GM12801 (cell line): ENCODE measurements around the gene TRIM69.

Experiments used
- TF ChIP-seq, protein P1 (sequence below): IDR thresholded peaks from one replicate; pipeline ENCODE4 v1.5.1; 2011; ENCODE audit warnings: control low read depth; ENCODE audit not compliant: insufficient read length; ENCODE audit errors: extremely low read depth

The TRIM69 gene

DNA sequence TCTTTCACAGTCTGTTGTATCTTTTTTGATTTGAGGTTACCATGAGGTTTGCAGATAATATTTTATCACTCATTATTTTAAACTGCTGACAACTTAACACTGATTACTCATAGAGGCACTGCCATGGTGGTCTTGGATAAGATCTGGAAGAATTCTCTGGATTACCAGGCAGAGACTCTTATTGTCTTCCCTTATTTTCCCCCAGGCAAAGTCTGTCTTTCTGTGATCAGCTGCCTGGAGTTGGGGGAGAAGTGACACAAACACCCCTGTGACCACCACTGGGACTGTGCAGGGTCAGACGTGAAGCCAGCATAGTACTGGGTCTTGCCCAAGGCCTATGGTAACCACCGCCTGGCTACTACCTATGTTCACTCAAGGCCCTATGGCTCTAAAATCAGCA, 29.9 kb upstream of the TRIM69 start:
- TF ChIP-seq, protein P1, sequence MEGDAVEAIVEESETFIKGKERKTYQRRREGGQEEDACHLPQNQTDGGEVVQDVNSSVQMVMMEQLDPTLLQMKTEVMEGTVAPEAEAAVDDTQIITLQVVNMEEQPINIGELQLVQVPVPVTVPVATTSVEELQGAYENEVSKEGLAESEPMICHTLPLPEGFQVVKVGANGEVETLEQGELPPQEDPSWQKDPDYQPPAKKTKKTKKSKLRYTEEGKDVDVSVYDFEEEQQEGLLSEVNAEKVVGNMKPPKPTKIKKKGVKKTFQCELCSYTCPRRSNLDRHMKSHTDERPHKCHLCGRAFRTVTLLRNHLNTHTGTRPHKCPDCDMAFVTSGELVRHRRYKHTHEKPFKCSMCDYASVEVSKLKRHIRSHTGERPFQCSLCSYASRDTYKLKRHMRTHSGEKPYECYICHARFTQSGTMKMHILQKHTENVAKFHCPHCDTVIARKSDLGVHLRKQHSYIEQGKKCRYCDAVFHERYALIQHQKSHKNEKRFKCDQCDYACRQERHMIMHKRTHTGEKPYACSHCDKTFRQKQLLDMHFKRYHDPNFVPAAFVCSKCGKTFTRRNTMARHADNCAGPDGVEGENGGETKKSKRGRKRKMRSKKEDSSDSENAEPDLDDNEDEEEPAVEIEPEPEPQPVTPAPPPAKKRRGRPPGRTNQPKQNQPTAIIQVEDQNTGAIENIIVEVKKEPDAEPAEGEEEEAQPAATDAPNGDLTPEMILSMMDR, result no peak

DNA sequence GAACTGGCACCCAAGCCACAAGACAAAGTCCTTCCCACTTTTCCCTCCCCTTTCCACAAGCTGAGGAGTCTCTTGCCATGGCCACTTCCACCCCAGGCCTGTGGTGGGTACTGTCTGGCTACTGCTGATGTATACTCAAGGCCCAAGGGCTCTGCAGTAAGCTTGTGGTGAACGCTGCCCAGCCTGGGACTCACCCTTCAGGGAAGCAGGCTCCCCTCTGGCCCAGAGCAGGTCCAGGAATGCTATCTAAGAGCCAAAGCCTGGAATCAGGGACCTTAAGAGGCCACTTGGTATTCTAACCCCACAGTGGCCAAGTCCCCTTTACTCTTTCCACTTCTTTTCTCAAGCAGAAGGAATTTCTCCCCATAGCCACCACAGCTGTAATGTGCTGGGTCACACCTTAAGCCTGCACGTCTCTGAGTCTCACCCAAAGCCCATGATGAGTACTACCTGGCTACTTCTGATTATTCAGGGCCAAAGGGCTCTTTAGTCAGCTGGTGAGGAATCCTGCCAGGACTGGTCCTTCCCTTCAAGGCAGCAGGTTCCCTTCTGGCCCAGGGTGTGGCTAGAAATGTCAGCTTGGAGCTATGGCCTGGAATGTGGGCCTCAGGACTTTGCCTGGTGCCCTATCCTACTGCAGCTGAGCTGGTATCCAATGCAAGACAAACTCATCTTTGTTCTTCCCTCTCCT, 29.2 kb upstream of the TRIM69 start:
- TF ChIP-seq, protein P1, result no peak

DNA sequence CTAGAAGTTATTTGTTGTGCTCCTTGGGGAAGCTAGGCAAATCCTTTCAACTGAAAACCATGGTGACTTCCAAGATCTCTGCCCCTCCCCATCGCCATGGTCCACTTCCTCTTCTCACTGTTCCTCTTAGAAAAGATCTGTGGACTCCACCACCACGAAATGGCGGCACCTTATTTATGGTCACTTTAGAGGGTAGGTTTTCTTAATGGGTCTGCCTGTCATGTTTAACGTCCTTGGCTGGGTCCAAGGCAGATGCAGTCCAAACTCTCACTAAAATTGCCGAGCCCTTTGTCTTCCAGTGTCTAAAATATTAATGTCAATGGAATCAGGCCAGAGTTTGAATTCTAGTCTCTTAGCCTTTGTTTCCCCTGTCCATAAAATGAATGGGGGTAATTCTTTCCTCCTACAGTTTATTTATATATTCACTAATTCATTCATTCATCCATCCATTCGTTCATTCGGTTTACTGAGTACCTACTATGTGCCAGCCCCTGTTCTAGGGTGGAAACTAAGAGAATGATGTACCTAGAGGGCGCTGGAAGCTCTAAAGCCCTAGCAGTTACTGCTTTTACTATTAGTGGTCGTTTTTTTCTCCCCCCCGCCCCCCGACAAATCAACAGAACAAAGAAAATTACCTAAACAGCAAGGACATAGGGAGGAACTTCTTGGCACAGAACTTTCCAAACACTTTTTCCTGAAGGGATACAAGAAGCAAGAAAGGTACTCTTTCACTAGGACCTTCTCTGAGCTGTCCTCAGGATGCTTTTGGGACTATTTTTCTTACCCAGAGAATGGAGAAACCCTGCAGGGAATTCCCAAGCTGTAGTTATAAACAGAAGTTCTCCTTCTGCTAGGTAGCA, 25.9 kb upstream of the TRIM69 start:
- TF ChIP-seq, protein P1, result no peak

DNA sequence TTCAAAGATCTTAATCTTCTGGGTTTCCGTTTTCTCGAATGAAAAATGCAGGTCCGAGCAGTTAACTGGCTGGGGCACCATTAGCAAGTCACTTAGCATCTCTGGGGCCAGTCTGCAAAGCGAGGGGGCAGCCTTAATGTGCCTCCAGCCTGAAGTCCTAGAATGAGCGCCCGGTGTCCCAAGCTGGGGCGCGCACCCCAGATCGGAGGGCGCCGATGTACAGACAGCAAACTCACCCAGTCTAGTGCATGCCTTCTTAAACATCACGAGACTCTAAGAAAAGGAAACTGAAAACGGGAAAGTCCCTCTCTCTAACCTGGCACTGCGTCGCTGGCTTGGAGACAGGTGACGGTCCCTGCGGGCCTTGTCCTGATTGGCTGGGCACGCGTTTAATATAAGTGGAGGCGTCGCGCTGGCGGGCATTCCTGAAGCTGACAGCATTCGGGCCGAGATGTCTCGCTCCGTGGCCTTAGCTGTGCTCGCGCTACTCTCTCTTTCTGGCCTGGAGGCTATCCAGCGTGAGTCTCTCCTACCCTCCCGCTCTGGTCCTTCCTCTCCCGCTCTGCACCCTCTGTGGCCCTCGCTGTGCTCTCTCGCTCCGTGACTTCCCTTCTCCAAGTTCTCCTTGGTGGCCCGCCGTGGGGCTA, 25.1 kb upstream of the TRIM69 start, which contains the start of the genes B2M and PATL2:
B2M (plus strand) TSS at position 422 of the 647 bp plus-strand sequence; CDS start at position 452, 30 bp downstream.
PATL2 (minus strand) TSS at position 228 of the 647 bp plus-strand sequence. CDS start 34,833 bp downstream, outside the sequence.
- TF ChIP-seq, protein P1, result no peak

DNA sequence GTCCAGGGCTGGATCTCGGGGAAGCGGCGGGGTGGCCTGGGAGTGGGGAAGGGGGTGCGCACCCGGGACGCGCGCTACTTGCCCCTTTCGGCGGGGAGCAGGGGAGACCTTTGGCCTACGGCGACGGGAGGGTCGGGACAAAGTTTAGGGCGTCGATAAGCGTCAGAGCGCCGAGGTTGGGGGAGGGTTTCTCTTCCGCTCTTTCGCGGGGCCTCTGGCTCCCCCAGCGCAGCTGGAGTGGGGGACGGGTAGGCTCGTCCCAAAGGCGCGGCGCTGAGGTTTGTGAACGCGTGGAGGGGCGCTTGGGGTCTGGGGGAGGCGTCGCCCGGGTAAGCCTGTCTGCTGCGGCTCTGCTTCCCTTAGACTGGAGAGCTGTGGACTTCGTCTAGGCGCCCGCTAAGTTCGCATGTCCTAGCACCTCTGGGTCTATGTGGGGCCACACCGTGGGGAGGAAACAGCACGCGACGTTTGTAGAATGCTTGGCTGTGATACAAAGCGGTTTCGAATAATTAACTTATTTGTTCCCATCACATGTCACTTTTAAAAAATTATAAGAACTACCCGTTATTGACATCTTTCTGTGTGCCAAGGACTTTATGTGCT, 24.5 kb upstream of the TRIM69 start:
- TF ChIP-seq, protein P1, result no peak

DNA sequence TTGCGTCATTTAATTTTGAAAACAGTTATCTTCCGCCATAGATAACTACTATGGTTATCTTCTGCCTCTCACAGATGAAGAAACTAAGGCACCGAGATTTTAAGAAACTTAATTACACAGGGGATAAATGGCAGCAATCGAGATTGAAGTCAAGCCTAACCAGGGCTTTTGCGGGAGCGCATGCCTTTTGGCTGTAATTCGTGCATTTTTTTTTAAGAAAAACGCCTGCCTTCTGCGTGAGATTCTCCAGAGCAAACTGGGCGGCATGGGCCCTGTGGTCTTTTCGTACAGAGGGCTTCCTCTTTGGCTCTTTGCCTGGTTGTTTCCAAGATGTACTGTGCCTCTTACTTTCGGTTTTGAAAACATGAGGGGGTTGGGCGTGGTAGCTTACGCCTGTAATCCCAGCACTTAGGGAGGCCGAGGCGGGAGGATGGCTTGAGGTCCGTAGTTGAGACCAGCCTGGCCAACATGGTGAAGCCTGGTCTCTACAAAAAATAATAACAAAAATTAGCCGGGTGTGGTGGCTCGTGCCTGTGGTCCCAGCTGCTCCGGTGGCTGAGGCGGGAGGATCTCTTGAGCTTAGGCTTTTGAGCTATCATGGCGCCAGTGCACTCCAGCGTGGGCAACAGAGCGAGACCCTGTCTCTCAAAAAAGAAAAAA, 23.9 kb upstream of the TRIM69 start:
- TF ChIP-seq, protein P1, result no peak
